NCI-H748 (cell line): ENCODE data around the gene KCNIP3.

ENCODE experiments used
- DNase-seq: peaks from one replicate; lab custom pipeline; 2025; ENCODE audit not compliant: unreplicated experiment; lab: John Stamatoyannopoulos, UW

The KCNIP3 gene

DNA sequence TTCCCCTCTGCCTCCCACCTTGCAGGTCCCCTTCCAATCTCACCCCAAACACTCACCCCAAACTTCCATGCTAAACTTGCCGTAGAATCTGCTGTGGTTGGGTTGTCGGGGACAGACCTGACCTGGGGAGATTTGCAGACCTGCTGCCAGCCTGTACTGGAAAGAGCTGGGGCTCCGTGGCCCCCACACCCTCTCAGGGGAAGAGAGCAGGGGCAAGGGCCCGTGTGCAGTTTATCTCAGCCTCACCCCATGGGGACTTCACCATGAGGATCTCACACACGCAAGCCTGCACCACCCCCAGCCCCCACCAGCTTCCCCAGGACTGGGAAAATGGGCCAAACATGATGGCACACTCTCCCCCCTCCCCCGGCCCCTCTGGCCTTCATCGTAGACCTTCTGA lies 30.7 kb downstream of the KCNIP3 start:
- no peak for DNase-seq

DNA sequence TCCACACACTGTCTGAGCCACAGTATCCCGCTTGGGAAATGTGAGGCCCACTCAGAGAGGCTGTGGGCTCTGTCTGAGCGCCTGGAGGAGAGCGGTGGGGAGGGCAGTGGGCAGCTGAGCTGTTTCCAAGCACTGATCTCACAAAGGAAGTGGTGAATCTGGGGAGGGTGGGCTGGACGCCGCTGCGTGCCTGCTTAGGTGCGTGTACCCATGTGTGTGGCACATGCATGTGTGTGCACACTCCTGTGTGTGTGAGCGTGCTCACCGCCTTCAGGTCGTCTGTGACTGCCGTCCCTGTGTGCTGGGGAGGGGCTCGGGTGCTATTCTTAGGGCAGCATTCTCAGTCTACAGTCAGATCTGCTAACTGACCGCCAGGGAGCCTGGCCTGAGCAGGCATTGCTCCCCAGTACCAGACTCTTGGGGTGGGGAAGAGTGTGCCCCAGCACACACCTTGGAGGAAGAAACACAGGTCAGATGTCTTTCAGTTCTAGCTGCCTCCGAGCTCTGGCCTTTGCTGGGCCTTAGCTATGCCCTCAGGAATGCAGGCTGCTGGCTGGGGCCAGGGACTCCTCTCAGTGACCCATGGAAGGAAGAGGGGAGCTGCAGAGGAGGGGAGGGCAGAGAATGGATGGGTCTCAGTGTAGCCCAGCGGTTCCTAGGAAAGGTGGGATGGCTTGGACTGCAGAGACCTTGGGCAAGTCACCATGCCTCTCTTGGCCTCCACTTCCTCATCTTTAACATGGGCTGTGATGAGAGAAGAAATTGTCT lies 31.4 kb downstream of the KCNIP3 start:
- no peak for DNase-seq

DNA sequence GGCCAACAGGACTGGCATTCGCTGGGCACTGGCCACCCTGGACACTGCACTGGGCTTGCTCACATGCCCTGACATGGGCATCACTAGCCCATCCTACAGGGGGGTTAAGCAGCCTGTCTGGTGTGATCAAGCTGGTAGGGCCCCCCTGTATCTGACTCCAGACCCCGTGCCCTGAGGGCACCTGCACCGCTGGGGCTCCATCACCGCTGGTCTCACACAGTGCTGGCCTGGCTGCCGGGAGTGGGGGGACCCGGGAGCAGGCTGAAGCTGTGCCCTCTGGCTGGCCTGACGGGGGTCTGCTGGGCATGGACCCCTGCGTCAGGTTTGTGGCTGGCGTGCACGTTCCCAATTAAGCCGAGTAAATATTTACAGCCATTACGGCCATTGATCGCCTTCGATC lies 32.3 kb downstream of the KCNIP3 start:
- no peak for DNase-seq

DNA sequence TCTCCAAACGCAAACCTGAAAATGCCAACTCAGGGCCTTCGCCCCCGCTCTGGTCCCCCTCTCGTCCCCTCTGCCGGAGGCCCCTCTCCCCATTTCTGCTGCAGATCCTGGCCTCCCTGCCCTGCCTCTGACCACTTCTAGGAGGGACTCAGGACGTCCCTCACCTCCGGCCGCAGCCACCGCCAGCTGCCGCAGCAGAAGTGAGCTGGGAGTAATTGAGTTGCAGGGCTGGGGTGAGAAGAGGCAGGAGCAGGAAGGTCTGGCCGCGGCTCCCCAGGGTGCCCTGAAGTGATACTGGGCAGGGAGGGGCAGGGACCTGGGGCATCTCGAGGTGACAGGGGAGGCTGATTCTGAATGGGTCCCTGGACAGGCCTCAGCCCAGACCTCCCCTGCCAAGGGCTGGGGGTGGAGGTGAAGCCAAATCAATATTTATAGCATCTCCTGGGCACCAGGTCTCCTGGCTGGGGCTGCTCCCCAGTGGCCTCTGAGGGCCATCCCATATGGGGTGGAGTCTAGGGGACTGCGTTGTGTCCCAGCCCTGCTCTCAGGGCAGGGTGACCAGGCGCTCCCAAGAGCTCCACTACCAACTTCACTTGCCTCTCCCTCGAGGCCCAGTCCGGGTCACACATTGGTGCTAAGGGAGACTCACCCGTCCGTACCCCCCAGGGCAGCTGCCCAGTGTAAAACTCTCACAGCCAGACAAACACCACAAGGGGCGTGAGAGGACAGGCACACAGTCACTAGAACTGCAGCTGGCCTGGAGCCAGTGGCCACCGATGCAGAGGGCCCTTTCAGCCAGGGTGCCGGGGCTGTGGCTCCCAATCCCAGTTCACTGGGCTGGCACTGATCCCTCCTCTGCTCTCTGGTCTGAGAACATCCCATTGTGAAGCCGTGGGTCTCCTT lies 33.0 kb downstream of the KCNIP3 start:
- DNase-seq = no peak

DNA sequence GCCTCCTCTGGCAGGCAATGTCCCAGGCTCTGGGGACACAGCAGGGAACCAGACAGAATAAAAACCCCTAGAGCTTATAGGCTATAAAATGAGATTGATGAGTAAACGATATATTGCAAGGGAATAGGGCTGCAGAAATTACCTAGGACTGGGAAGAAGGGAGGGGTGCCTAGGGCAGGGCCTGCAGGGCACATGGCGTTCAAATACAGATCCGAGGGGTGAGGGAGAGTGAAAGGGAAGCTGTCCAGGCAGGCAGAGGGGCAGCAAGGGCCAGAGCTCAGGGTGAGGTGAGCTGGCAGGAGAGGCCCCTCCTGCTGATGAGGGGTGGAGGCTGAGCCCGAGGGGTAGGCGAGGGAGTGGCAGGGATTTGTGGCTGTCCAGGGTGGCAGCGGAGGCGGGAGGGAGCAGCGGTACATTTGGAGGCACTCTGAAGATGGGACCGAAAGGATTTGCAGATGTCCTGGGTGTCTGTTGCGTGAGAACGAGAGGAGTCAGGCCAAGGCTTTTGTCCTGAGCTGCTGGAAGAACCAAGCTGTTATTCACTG lies 33.7 kb downstream of the KCNIP3 start:
- no peak for DNase-seq

DNA sequence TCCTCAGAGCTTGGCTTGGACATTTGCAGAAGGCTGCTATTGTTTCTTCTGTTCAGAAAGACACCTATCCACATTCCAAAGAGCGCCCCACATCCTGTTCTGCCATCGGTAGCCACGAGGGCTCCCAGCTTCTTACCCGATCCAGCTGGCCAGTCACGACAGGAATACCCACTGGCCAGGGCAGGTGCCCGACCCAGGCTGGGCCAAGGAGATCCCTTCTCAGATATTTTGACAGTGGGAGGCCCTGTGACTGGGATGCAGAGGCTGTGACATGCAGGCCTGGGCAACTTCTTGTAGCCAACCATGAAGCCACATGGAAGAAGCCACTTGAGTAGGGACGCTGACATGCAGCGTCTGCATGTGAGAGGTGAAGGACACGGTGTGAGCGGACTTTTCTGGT lies 34.5 kb downstream of the KCNIP3 start:
- DNase-seq = no peak

DNA sequence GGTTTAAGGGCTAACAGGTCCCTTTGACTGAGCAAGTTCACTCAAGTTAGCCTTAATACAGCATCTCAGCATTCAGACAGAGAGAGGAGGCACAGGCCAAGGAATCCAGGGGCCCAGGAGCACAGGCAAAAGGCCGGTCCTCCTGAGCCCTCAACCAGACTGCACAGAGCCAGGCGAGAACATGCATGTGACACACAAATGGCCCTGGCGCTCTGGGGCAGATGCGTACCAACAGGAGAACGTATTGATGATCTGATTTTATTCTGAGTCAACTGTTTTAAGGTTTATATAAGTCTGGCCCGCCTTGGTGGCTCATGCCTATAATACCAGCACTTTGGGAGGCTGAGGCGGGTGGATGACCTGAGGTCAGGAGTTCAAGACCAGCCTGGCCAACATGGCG lies 34.9 kb downstream of the KCNIP3 start:
- DNase-seq = no peak

DNA sequence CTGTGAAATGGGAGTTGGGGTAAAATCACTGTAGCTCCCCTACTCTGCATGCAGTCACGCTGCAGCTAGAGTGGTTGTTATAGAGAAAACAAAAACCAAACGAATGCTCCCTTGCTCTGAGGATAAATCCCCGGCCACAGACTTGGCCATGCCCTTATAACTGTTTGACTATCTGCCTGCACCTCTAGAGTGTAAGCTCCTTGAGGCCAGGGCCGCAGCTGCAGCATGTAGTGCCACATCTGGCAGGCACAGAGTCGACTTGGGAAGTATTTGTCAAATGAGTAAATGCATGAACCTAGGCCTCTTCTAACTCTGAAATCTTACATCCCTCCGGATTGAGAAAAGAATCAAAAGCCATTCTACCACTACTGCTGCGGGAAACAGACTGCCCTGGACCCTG lies 35.9 kb downstream of the KCNIP3 start:
- no peak for DNase-seq

DNA sequence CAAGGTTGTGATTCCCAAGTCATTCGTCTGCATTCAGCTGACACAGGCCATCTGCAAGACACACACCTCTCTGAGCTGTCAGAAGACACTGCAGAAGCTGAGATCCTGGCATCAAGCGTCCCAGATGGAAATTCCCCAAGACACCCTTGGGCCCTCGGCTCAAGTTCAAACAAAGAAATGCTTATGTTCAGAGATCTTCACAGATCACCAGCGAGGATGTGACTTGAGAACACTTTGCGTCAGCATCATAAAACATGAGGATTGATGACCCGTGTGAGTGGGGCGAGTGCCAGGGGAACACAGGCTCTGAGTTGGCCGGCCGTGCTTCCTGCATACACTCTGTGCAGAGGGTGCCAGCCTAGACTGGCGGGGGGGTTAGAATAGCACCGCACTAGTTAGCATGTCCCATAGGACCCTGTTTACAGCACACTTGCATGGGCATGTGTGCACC lies 36.8 kb downstream of the KCNIP3 start:
- DNase-seq = no peak

DNA sequence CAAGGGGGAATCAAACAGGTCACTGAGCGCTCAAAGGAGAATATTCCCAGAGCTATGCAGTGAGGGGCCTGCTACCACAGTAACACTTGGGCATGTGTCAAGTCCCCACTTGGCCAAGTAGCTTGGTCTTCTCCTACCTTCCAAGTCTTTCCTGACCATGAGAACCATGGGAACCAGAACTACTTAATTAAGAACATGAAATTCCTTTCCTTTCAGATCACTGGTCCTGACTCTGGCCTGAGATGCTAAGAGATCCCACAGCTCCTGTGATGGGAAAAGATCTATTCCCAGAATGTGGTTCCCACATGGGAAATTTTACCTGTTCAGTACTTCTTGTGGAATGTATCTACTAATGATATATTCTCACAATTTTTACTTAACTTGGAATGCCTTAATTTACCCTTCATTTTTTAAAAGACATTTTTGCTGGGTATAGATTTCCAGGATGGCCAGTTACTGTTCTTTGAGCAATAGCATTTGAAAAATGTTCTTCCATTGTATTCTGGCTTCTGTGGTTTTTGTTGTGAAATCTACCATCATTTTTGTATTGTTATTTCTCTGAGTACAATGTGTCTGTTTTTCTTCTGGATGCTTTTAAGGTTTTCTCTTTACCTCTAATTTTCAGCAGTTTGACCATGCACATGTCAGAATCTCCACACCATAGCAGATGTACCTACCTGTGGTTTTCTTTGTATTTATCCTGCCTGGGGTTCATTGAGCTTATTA lies 37.9 kb downstream of the KCNIP3 start:
- no peak for DNase-seq

DNA sequence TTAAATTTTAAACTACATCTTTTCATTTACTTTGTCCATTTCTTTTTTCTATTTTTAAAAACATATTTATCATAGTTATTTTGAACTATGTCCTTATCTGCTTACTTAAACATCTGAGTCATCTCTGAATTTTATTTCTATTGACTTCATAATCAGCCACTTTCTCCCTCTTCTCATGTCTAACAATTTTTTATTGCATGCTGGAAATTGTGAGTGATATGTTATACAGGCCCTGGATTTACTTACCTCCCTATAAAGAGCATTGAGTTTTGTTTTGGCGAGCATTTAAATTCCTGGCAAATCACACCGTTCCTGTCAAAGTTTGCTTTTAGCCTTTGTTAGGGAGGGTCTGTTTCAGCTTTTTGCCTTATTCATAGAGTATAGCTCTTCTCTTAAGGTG lies 39.3 kb downstream of the KCNIP3 start:
- no peak for DNase-seq

DNA sequence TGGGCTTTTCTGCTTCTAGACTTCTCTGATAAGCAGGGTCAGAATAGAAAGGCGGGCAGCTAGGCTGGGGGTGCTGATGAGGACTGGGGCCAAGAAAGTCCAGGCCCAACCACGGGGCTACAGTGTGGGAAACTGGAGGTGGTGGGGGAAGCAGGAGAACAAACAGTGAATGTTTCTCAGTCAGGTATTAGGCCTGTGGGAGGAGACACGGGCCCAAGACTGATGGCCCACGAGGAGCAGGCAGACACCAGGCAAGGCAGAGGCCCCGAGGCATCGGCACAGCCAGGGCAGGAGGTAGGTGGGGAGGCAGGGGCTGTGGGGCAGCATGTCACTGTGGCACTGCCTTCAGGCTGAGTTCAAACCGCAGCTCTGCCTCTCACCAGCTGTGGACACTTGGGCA lies 40.7 kb downstream of the KCNIP3 start:
- DNase-seq = no peak

DNA sequence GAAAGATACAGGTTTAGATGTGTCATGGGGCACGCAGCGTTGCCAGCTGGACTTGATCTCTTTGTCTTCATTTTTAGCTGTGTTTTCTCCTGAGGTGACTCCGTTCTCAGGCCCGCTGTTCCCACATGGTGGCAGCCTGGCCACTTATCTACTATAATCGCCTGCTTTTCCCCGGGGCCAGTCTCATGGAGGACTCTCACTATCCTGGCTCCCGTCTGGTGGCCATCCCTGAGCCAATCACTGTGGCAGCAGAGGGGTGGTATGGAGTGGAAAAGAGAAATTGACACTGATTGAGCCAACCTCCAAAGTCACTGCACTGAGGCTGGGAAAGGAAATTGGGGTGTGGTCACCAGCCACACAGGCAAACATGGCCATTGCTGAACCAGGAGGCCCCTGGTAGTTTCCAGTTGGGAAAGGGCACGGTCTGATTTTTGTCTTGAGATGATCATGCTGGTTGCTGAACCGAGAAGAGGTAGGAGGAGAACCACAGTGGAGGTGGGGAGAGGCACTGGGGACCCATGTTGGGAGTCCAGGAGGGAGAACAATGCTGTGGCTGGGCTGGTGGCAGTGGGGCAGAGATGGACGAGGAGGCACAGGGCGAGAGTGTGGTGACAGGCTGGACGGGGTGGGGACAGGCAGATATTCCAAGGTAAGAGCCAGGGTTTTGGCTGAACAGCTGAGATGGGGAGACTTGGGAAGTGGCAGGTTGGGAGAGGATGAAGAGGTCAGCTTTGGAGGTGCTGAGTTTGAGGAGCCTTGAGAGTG lies 45.6 kb downstream of the KCNIP3 start:
- no peak for DNase-seq

DNA sequence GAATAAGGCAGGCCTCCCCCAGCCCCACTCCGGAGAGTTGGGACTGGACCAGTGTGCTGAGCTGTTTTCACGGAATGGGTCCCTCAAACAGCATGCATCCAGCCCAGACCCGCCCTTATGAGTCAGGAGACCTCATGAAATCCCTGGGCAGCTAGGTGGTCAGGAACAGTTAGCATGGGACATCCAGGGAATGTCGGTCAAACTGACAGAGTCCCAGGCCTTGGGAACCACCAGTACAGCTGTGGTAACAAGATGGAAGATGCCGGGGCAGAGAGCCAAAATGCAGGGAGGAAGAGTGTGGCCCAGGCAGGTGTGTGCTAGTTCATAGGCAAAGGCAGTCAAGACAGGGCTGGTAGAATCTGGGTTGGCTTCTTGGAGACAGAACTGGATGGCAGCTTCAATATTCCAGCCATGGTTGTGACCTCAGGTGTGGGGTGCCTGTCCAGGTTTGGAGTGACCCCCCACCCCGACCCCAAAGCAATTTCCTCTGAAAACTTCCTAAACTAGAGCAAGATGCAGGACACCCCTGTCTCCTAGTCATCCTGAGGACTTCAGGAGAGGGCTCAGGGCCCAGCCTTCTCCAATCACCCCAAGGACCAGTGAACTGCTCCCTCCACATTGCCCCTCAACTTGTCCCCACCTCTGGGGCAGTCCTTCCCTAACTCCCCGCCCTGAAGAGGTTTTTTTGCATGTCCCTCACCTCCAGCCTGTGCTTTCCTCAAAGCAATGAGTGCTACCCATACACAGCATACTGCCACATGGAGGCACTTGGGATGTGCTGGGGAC lies 46.5 kb downstream of the KCNIP3 start:
- no peak for DNase-seq

DNA sequence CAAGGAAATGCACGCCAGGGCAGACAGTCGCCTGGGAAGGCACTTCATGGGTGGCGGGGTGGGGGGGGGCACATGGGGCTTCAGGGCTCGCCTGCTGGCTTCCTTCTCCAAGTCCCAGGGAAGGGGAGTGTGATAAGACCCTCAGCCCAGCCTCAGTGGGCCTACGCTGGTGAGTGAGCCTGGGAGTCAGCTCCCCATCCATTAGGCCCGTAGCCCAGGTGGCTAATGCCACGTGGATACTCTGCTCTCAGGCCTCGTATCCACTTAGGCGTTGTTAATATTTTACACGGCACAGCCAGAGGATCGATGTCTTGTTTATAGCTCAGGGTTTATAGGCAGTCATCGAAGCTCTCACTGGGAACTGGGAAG lies 47.1 kb downstream of the KCNIP3 start:
- no peak for DNase-seq

DNA sequence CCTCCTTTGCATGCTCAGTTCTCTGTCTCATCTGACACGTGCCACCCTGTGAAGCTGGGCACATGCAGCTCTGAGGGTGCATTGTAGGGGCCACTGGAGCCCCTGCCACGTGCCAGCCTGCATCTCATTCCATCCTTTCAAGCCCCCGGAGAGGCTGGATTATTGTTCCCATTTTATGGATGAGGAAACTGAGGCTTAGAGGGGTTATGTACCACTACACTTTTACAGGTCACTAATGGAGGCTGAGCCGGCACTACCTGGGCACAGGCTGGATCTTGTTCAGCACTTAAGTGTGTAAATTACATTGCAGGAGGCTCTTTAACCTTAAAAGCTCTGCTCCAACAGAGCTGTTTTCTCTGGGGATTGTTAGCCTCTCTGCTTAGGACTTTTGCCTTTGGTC lies 47.5 kb downstream of the KCNIP3 start:
- no peak for DNase-seq

DNA sequence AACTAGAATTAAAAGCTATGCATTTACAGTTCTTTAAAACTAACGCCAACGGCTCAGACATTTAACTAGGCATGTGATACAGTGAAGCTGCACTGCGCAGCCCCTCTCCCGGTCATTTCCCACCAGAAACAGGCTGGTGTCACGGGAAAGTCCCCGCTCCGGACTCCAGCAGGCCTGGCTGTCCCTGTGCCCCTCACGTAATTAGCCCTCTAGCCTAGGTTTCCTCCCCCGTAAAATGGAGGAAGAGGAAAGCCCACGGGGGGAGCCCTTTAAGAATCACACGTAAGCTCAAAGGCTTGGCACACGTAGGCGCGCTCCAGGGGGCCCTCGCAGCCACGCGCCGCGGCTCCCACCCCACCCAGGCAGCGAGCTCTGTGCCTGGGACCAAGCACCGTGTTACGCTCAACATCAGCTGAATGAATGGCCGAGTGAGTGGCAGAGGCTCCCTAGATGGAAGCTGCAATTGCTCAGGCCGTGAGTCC lies 48.0 kb downstream of the KCNIP3 start:
- no peak for DNase-seq

DNA sequence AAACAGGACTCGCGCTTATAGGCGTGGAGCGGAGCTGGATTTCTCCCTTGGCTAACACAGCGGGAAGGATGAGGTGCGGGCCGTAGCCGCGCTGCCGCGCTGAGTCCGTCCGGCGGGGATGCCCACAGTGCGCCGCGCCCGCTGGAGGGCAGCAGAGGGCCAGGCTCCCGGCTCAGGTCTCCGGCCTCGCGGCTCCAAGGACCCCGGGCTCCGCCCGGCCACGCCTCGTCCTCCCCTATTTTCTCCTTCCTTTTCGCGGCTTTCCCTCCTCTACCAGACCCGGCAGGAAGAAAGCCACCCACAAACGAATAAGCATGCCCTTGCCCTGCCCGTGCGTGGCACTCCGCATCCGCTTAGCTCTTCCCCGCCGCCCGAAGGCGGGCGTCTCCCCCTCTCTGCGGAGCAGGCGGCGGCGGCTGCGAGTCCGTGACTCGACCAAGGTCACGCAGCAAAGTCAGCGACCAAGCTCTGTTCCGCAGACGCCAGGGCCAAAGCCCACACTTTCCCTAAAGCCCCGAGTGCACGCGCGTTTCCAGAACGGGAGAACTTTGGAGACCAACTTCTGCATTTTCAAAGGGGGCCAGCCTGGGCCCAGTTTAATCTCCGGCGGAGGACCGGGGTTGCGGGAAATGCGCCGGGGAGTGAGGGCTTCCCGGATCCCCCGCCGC lies 48.5 kb downstream of the KCNIP3 start:
- DNase-seq = peak; percentile 79

DNA sequence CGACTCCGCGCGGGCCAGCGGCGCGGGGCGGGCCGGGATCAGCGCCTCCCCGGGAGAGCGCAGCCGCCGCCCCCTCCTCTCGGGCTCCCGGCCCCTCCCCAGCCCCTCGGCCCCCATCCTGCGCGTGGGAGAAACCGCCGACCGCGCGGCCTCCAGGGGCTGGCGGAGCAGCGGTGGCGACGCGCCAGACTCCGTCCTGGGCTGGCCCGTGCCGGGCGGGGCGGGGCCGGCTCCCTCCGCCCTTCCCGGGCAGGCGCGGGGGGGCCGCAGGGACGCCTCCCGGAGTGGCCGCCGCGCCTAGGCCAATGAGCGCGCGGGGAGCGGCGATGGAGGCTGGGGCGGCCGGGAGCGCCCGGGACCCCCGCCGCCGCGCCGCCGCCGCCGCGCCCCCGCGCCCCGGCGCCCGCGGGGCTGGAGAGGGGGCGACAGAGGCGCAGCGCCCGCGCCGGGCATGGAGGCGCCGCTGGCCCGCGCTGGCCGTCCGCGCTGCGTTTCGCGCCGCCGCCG lies 49.1 kb downstream of the KCNIP3 start:
- peak; percentile 16 for DNase-seq
